Ecto neural progenitor cell (in vitro differentiated cells): ENCODE data around the gene GFRA1.

Experiments used
- DNase-seq: peaks from one replicate; pipeline ENCODE4 v3.0.0-alpha.2; 2018; ENCODE audit warnings: low spot score

The GFRA1 gene

DNA sequence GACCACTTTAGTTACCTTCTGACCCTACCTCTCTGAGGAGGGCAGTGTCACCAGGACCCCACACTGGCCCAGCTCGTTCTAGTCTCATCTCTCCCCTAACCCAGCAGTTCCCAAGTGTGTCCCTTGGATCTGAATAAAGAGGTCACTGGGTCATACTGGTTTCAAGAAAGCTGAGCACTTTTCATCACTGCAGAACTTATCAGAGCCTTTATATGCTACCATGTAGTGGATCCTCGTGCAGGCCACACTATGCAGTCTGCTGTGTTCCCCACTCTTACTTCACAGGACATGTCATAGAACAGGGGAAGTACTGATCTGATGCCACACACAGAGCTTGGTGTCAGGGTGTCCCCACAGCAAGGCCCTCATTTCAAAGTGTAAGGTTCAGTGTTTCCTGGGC, 113.8 kb downstream of the GFRA1 start:
- no peak for DNase-seq

GRCh38 chr10:116158036-116158435, 115.0 kb downstream of the GFRA1 start:
- no peak for DNase-seq

DNA sequence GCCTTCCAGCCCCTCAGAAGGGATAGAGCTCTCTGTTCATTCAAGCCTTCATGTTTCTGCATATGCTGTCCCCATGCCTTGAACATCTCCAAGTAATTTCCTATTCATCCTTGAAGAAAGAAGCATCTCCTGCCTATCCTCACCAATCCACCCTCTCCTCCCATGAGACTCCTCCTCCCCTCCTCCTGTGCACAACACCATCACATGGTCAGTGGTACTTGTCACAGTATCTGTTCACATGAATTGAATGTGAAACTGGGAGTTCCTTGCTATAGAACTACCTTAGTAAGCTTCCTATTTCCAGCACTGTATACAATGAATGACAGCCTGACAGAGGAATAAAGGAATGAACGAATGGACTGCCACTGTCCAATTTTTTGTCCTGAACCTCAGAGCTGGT, 115.5 kb downstream of the GFRA1 start:
- DNase-seq: no peak

GRCh38 chr10:116156819-116157218, 116.2 kb downstream of the GFRA1 start:
- DNase-seq: no peak

DNA sequence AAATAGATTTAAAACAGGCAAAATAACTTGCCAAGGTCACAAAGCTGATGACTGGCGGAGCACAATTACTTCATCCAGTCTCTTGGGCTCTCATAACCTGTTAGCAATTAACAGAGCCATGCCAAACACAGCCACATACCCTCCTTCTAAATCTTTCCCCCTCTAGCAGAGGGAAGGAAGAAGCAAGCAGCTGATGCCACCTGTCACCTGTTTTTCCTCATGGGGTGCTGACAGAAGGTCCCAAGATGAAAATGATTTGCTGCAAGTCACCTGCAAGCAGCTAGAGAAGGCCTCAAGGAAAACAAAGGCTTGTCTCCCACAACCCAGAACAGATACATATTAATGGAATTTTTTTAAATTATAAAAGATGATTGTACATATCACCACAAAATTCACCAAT, 117.8 kb downstream of the GFRA1 start:
- DNase-seq: no peak

DNA sequence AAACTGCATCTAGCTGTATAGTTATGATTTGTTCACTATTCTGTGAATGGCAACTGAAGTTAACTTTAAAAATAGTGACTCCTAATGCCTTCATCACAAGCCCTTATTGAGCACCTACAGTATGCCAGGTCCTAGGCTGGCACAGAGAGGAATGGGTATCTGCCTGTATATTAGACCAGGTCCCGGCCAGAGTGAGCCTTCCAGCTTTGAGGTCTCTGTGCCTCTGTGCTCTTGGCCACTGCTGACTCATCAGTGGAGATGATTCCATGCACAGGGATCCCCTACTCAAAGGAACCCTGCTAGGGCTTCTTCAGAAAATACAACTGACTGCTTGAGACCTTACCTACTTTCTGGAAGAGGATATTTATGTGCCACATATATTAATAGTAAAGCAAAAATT, 118.4 kb downstream of the GFRA1 start:
- no peak for DNase-seq

GRCh38 chr10:116151076-116151475, 121.9 kb downstream of the GFRA1 start:
- DNase-seq: no peak

GRCh38 chr10:116150606-116151005, 122.4 kb downstream of the GFRA1 start:
- no peak for DNase-seq

DNA sequence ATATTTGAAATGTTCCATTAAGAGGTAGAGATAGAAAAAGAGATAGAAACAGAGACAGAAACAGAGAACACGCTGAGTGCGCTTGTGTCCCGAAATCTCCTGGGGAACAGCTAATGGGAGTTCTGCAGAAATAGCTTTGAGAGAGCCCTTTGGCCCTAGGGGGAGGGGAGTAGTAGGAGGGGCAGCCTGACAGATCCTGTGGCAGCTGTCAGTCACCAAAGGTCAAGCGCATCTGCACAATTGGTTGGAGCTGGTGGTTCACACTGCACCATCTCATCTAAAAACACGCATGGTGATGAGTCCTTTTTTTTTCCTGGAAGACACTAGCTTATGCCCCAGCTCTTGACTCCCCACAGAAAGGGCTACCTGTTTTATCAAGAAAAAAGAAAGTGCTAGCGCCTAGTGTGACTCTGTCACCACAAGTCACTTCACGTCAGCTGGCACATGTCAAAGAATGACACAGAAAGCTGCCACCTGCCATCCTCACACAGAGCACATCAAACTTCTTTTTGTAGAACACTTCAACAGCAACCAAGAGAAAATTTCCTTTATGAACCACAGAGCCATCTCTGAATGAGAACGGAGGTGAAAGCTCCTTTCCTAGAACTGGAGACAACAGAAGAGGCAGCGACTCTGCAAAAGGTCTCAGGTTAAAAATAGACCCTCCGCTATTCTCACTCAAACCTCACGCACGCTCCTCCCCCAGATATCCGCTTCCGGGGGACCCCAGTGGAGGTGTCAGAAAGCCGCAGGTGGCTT, 125.7 kb downstream of the GFRA1 start:
- no peak for DNase-seq

GRCh38 chr10:116146372-116147140, 126.5 kb downstream of the GFRA1 start:
- DNase-seq: no peak

DNA sequence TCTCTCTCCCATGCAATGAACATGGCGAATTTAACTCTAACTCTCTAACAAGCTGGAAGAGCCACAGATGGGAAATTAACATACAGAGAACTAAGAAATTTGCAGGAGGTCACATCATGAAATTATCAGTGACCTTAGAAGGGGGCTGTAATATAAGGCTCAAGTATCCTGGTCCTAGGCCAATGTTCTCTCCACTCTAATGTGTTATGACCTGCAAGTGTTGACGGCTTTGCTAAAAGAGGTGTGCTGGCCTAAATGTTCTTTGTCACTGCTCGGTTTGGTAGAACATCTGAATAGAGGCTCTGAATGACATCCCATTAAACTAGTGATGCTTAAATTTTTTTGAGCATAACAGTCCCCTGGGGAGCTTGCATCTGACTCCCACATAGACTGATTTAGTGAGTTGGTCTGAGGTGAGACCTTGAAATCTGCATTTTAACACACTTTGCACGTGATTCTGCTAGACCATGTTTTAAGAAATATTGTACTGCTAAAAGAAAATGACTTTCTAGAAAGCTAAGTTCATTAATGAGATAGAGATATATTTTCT, 129.3 kb downstream of the GFRA1 start:
- no peak for DNase-seq

- no peak for DNase-seq
Measured at GRCh38 chr10:116141855-116142254, 131.2 kb downstream of the GFRA1 start.

DNA sequence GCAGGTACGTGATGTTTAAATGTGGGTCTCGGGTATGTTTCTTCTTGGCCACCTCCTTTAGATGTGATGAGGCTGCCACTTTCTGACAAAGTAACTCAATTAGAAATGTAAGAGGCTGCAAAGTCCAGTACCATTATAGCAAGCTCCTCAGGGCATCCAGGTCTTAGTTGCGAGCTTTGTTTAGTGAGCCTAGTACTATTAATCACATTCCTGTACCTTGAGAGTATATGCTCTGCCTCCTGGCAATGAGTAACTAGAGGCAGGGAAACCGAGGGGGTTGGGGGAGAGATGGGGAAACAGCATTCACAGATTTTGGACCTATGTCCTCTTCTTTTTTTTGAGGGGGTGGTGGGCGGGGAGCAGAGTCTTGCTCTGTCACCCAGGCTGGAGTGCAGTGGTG, 131.8 kb downstream of the GFRA1 start:
- no peak for DNase-seq

- DNase-seq: no peak
Measured at GRCh38 chr10:116139886-116140285, 133.1 kb downstream of the GFRA1 start.

DNA sequence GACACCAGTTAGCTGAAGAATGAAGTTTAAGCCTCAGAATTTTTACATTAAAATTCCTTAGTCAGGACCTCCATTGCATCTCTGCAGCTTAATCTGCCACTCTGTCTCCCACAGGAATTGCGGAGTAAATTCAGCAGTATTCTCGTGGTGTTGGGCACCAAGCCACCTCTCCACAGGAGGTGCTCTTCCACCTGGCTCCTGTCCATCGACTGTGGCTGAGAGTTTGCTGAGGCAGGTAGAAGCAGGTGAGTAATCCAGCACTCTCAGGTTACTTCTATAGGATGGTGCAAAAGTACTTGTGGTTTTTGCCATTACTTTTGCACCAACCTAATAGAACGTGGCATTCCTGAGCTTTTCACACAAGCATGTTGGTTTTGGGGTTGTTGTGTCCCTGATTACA, 134.1 kb downstream of the GFRA1 start:
- DNase-seq: no peak

DNA sequence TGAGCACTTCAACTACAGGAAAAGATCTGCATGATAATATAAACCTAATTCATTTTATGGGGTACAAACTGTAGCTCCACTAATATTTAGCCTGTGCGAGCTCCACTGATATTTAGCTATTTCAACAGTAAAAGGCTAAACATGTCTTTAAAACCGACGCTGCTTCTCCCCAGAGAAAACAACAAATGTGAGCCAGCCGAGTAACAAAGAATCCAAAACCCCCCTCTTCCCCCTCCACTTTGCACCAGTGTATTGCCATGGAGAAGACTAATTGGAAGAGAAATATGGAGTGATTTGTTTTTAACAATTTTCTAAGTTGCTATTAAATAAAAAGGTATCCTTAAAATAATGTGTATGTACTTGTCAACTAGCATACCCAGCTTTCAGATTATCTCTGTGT, 136.7 kb downstream of the GFRA1 start:
- no peak for DNase-seq

DNA sequence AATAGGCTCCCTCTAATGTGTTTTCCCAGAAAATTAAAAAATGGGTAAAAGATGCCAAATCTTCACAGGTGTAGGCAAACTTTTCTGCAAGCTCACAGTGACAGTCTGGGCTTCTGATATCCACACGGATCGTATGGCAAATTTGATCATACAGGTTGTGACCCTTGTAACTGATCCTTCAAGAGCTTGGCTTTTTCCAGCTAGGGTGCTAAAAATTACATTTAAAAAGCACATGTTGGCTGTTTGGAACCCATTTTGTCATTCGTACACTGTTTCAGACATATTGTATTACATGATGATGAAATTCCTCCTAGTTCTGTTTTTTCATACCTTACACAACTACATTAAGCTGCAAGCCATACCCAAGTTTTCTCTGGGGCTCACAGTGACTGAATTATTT, 138.7 kb downstream of the GFRA1 start:
- no peak for DNase-seq

- DNase-seq: no peak
Measured at GRCh38 chr10:116133634-116134033, 139.4 kb downstream of the GFRA1 start.

GRCh38 chr10:116132780-116133399, 140.1 kb downstream of the GFRA1 start:
- DNase-seq: no peak

DNA sequence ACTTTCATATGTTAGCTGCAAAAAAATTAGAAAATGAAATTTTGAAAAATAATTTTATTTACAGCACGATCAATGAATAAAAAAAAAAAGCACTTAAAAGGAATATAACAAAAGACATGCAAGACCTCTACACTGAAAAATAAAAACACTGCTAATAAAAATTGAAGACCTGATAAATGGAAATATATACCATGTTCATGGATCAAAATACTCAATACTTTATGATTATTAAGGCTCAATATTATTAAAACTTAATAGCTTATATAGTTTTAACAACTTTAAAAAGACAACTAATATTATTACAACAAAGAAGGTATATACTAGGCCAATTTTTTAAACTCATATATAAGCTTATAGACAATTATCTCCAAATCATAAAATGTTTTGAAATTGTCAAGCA, 143.0 kb downstream of the GFRA1 start:
- DNase-seq: no peak

DNA sequence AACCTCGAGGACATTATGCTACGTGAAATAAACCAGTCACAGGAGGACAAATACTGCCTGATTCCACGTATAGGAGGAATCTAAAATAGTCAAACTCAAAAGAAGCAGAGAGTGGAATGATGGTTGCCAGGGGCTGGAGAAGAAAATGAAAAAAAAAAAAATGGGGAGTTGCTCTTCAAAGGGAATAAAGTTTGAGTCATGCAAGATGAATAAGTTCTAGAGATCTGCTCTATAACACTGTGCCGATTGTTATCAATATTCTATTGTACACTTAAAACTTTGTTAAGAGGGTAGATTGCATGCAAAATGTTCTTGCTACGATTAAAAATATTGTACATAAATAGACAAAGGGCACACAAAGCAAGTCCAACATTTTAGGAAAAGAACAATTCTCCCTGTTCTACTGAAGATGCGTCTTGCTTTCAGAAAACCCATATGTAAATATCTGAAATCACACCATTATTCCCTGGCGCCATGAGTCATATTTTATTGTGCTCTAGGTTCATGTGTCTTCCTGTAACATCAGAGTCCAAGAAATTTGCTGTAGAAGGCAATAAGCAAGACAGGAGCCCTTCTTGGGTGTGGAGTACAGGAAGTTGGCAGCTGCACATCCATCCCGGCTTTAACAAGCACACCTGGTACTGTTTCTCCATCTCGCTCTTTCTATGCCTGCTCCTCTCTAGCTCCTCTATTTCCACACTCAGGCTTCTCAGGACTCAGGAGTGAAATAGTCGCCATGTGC, 145.9 kb downstream of the GFRA1 start:
- no peak for DNase-seq

DNA sequence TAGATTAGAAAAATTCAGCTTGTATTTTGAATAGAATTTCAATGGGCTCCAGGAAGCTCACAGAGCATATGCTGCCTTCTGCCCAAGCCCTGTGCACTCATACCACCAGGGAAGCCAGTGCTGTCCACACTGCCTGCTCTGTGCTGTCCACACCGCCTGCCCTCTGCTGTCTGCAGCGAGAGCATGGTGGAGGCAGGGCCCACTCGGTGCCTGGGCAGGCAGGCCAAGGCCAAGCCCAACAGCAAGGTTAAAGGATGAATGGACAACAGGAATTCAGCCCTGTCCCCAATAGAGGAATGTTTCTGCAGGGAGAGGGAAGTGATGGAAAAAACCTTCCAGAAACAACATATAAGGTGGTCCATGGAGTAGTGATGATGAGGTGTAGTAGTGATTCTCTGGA, 146.8 kb downstream of the GFRA1 start:
- DNase-seq: no peak
